ENCODE data around the gene BRK1.
"Not testable (repeated sequence)": the region's sequence is repeated elsewhere in the genome, so short reads cannot be mapped to it uniquely, and the experiment has no call there.

BRK1 gene

GRCh38 chr3:10145685-10146084 lies 30.2 kb downstream of the BRK1 start:
- DNase-seq = no peak

DNA sequence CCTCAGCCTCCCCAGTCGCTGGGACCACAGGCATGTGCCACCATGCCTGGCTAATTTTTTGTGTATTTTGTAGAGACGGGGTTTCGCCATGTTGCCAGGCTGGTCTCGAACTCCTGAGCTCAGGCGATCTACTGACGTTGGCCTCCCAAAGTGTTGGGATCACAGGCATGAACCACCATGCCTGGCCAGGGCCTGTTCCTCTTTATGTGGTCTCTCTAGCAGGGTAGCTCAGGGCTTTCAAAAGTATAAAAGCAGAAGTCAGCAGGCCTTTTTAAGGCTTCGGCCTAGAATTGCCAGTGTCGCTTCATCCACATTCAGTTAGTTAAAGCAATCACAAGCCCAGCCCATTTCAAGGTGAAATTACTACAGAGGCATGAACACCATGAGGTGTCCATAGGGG lies 33.8 kb downstream of the BRK1 start:
- no peak for DNase-seq

GRCh38 chr3:10150987-10151386 lies 35.5 kb downstream of the BRK1 start:
- DNase-seq = no peak

- no peak for DNase-seq
These were observed 39.1 kb downstream of the BRK1 start for GRCh38 chr3:10154335-10155122.

DNA sequence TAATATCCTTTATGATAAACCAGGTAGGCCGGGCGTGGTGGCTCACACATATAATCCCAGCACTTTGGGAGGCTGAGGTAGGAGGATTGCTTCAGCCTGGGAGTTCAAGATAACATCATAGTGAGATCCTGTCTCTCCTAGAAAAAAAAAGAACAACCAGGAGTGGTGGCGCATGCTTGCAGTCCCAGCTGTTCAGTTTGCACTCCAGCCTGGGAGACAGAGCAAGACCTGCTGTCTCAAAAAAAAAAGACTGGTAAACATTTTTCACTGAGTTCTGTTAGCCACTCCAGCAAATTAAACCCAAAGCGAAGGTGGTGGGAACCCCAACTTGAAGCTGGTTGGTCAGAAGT lies 39.6 kb downstream of the BRK1 start:
- DNase-seq = no peak

DNA sequence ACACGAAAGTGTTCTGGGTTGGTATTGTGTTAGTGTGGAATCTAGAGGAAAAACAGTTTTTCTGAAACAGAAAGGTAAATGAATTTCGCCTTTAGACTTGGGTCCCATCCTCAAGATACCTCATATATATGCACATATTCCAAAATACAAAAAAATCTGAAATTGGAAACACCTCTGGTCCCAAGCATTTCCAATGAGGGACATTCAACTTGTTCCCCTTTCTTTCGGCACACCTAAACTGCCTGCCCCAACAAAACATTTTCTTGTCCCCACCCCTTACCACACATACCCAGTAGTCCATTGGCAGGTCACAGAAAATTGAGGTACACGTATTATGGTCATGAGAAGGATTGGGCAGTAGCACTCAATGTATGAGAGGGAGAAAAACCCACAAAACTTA lies 40.2 kb downstream of the BRK1 start:
- DNase-seq = no peak

GRCh38 chr3:10157031-10157430 lies 41.6 kb downstream of the BRK1 start:
- DNase-seq = no peak

DNA sequence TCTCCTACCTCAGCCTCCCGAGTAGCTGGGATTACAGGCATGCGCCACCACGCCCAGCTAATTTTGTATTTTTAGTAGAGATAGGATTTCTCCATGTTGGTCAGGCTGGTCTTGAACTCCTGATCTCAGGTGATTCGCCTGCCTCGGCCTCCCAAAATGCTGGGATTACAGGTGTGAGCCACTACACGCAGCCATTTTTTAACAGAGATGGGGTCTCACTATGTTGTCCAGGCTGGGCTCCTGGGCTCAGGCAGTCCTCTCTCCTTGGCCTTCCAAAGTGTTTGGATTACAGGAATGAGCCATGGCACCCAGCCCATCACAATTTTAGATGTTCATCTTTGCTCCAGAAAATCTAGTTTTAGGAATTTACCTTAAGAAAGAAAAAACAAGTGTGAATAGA lies 43.1 kb downstream of the BRK1 start:
- DNase-seq = not testable (repeated sequence)

DNA sequence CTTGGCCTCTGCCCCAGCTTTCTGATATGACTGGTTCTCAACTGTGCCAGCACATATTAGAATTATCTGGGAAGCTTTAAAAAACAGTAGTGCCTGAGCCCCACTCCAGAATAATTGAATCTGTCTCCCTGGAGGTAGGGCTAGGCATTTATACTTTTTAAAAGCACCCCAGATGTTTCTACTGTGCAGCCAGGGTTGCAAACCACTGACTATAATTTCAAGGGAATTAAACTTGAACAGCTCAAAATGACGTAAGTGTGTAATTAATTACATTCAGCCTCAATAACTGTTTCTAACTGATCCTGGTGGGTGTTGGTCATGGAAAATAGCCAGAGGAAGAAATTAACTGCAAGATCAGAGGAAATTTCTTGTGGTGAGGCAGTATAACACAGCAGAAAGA lies 44.9 kb downstream of the BRK1 start:
- DNase-seq = no peak

DNA sequence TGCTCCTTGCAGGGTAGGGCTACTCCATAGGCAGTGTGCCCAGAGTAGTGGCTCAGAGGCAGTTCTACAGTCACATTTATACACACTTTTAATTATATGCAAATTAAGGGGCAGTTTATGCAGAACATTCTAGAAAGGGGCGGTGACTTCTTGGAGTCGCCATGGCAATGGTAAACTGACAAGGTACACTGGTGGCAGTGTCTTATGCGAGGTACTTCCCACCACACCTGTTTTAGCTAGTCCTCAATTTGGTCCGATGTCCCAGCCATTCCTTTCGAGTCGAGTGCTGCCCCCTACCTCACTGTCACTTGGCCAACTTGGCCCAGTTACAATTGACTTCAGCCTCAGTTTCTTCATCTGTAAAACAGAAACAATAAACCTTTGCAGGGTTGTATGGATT lies 45.5 kb downstream of the BRK1 start:
- no peak for DNase-seq

GRCh38 chr3:10162185-10162584 lies 46.7 kb downstream of the BRK1 start:
- no peak for DNase-seq

DNA sequence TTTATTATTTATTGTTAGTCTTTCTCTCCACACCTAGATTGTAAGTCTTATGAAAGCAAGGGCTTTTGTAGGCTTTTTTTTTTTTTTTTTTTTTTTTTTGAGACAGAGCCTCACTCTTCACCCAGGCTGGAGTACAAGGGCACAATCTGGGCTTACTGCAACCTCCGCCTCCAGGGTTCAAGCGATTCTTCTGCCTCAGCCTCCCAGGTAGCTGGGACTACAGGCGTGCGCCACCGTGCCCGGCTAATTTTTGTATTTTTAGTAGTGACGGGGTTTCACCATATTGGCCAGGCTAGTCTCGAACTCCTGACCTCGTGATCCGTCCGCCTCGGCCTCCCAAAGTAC lies 48.7 kb downstream of the BRK1 start:
- DNase-seq = not testable (repeated sequence)

- peak; percentile 50 for DNase-seq
These were observed 49.3 kb downstream of the BRK1 start, which contains the start of gene IRAK2 for GRCh38 chr3:10164546-10165393. TSS of gene IRAK2 (plus strand) at chr3:10164919. CDS start at chr3:10164955, 36 bp downstream.

DNA sequence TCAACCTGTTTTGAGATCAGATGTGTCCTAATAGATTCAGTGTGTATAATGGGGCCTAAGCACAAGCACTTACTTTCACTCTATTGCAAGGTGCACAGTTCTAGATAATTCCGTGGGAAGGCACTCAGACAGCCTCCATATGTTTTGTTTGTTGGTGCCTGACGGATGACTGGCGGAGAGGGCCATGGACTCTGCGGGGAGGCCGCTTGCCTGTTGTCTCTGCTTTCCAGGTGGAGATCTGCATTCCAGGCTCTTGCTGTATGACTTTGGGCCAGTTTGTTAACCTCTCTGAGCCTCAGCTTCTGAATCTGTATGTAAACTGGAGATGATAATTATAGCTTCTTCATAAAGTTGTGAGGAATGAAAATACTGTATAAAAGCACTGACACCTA lies 50.7 kb downstream of the BRK1 start:
- no peak for DNase-seq

- DNase-seq = no peak
These were observed 53.6 kb downstream of the BRK1 start for GRCh38 chr3:10169000-10169496.

DNA sequence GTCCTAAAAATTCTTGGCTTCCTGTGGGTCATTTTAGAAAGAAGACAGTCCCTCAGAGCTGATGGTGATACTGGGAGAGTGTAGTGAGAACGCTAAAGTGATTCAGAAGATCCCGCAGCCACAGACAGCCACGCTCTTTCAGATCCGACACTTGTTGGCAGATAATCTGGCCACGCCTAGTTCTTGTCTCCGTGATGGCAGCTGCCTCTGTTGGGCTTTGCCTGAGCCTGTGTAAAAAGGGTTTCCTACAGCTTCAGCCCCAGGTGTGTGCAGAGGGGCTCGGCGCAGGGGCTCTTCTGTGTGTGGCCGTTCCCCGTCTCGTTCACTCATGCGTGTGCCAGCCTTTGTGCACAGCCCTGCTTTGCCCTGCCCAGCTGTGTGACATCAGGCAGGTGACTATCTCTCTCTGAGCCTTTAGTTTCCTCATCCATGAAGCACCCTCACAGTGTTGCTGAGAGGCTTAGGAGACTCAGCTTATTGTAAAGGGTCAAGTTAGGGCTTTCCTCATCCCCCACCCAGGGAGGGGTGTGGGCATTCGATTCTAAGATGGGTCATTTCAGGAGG lies 55.5 kb downstream of the BRK1 start:
- no peak for DNase-seq

DNA sequence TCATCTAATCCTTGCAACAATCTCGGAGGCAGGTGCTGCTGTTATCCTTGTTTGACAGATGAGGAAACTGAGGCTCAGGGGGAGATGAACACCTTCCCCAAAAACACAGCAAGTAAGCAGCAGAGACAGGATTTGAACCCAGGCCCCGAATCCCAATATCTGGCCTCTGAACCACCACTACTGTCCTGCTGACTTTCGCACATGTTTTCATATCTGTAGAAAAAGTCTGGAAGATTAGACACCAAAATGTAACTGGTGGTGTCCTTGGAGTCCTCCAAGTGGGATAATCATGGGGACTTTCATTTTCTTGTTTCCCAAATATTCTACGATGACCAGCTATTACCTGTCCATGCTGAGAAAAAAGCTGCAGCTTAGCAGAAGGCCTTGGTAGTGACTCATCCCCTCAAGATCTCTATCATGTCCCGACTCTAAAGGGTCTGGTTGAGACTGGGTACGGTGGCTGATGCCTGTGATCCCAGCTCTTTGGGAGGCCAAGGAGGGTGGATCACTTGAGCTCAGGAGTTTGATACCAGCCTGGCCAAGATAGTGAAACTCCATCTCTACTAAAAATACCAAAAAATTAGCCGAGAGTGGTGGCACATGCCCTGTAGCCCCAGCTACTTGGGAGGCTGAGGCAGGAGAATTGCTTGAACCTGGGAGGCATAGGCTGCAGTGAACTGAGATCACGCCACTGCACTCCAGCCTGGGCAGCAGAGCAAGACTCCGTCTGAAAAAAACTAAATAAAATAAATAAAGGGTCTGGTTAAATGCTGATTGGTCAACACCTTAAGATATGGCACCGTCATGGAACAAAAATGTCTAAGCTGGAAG lies 57.8 kb downstream of the BRK1 start:
- DNase-seq = no peak

DNA sequence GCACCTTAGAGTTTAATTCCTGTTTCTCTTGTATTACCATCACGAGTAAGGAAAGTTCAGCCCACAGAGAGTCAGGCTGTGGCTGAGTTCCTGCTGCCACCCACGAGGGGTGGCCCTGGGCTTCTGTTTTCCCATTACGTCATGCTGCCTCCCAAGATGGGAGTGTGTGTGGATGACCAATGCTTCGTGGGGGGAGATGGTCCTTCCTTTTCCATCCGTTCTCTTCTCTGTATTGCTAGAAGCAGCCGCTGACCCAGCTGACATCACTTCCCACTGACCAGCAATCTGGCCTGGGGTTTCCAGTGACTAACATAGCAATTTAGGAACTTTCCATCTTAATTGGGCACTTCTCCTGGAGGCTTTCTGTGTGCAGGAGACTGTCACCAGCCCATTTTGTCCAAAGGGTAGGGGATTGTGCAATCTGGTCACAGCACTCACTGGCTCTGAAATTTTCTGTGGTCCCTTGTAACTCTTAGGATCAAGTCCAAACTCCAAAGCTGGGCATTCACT lies 58.5 kb downstream of the BRK1 start:
- DNase-seq = no peak

GRCh38 chr3:10175334-10175733 lies 59.9 kb downstream of the BRK1 start:
- not testable (repeated sequence) for DNase-seq

- not testable (repeated sequence) for DNase-seq
These were observed 60.7 kb downstream of the BRK1 start for GRCh38 chr3:10176150-10176549.

Measured in central memory CD4-positive, alpha-beta T cell (primary cell).